Measurements from ENCODE around the gene PET100.
"Not testable (repeated sequence)": the region's sequence is repeated elsewhere in the genome, so short reads cannot be mapped to it uniquely, and the experiment has no call there.

PET100 gene

DNA sequence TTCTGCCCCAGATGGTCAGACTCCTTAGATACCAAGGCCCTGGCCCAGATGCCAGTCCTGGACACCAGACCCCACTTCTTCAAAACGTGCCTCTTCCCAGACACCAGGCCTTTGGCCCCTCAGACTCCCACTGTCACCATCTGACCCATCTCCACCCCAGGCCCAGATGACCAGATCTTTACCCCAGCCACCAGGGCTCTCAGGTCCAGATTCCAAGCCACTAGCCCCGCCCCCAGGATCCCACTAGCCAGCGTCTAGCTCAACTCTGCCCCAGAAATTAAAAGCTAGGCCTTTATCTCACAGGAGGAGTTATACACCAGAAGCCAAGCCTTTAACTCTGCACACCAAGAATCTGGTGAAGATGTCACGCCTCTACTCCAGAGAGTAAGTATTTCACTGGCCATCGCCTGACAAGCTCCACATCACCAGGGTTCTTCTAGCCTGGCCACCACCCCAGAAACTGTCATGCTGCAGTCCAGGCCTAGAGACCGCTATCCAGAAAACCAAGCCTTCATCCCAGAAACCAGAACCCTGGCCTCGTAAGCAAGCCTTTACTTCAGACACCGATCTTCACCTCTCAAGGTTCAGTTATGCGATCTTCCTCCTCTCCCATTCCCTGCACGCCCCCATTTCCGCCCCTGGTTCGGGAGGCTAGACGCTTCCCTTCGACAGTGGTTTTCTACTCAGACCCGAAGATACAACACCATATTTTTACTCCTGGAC is 843 bp upstream of the PET100 start:
- in situ Hi-C loops (cut with MboI; ENCODE audit: low pct_unique_long_range_greater_than_20kb, low sequenced_read_pairs) = no loop called here
- no peak for DNase-seq

DNA sequence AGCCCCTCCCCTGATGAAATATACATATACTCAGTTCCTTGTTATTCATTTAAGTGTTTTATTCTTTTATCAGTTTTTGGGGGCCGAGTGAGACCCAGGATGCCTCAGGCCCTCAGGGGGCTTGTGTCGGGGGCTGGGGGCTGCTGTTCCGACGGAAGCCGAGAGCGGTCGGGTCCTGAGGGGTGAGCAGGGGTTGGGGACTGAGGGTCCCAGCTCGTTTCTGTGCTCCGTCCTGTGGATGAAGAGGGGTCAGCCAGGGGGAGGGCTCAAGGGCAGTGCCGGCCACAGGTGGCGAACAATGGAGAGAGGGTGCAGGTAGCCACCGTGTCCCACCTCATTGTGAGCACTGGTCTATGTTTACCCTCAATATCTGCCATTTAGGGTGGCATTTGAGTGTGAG is 2.0 kb downstream of the PET100 start:
- no peak for DNase-seq

DNA sequence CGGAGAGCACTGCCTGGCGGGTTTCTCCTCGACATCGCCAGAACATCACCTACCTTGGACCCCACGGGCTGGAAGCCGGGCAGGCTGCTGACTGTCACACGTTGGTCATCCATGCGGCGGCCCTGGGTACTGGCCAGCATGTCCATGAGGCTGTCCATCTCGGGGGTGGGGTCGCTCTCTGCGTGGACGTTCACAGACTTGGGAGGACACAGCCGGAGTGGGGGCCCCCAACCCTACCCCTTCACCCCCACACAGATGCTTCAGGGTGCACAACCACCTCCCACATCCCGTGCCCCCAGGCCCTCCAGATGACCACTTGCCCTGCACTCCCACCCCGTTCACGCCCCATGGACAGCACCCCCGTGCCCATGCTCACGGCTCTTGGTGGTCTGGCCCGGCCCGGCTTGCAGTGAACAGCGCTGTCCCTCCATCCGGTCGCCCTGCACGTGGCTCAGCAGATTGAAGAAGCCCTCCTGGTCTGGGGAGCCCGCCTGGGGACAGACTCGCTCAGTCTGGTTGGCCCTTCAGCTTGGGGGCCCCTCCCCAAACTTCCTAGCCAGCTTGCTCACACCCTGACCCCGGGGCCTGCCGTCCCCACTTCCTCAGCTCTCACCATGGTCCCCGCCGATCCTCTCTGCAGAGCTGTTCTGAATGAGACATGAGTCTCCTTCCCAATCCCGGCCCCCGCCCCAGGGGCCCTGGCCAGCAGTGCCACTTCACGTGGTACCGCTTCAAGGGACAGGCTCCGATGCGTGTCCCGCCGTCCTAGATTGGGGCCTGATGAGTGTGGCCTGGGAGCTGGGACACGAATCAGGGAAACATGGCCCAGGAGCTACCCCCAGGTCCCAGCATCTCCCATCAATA is 3.0 kb downstream of the PET100 start:
- in situ Hi-C loops (cut with MboI; ENCODE audit: low pct_unique_long_range_greater_than_20kb, low sequenced_read_pairs) = no loop called here
- DNase-seq = no peak

More for the DNA sequence above, 2.0 kb downstream of the PET100 start:
- in situ Hi-C loops (cut with MboI; ENCODE audit: low pct_unique_long_range_greater_than_20kb, low sequenced_read_pairs) = no loop called here

DNA sequence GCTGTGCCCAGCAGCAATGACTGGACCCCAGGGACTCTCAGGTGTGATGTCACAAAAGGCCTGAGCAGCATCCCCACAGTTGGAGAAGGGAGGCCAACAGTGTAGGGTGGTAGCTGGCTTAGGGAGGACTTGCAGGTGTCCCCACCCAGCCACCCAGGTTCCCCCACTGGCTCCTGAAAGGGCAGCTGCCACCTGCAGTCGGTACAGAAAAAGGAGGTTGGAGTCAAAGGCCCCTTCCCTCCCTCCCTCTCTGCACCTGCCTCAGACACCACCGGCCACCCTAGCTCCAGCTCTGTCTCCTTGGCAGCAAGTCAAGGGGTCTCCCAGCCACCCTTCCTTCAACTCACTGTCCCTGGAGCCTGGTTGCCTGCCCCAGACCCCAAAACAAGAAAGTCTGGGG is 4.1 kb downstream of the PET100 start, which contains the start of gene PCP2:
TSS of gene PCP2 (minus strand) at position 22 of the 400 bp plus-strand sequence. CDS start 262 bp downstream, outside the sequence.
- in situ Hi-C loops (cut with MboI; ENCODE audit: low pct_unique_long_range_greater_than_20kb, low sequenced_read_pairs) = no loop called here
- DNase-seq = no peak

DNA sequence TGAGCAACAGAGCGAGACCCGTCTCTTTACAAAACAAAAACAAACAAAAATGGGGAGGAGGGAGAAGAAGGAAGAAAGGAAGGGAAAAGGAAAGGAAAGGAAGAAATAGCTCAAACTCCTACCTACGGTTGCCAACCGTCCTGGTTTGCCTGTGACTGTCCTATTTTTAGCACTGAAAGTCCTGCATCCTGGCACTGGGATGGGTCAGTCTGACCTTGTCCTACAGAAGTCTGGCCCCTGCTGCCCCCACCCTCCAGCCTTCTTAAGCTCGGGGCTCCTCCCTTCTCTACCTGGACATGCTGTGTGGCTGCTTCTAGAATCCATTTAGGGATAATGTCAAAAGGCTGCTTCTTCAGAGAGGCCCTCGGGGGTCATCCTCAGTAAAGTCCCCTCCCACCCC is 6.1 kb downstream of the PET100 start:
- in situ Hi-C loops (cut with MboI; ENCODE audit: low pct_unique_long_range_greater_than_20kb, low sequenced_read_pairs) = no loop called here
- DNase-seq = no peak

DNA sequence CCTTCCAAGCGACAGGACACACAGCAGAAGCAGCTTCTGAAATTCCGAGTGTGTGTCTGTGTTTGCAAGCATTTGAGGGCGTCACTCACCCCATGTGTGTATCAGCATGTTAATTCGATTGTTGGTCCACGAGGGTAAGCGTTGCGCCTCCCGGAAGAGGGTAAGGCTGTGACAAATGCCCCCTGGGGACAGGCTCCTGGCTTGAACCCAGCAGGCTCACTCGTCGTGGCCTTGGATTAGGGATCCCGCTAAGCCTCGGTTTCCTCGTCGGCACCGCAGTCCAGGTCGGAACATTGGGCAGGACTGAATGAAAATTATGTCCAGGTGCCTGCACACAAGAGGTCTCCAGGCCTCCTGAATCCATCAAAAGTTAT is 6.7 kb downstream of the PET100 start:
- DNase-seq = no peak
- in situ Hi-C loops (cut with MboI; ENCODE audit: low pct_unique_long_range_greater_than_20kb, low sequenced_read_pairs) = no loop called here

DNA sequence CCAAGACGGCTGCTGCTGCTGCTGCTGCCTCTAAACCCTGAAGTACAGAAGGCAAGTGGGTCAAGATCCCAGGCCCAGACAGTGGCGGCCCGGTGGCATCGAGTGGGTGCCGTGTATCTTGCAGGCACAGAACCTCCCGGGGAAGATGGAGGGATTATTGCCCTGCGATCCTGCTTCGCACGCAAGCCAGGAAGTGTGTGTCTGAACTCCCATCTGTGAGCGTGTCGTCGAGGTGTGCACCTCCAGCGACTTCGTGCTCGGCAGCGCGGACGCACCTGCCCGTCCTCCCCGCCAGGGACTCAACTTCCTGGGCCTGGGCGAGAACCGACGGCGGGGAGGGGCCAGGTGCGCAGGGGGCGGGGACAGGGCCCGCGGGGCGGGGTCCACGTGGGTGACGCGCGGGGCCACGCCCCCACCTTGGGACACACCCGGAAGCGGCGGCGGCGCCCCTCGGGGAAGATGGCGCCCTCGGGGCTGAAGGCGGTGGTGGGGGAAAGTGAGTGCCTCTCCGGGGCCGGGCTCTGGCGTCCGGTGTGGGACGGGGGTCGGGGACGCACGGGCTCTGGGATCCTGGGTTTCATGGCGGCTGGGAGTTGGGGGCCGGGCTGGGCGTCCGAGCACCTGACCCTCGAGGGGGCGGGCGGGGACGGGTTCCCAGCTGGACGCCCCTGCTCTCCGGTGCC is 7.2 kb downstream of the PET100 start, which contains the start of gene STXBP2:
TSS of gene STXBP2 (plus strand) at position 420 of the 683 bp plus-strand sequence. CDS start at position 460, 40 bp downstream.
- in situ Hi-C loops (cut with MboI; ENCODE audit: low pct_unique_long_range_greater_than_20kb, low sequenced_read_pairs) = no loop called here
- no peak for DNase-seq

DNA sequence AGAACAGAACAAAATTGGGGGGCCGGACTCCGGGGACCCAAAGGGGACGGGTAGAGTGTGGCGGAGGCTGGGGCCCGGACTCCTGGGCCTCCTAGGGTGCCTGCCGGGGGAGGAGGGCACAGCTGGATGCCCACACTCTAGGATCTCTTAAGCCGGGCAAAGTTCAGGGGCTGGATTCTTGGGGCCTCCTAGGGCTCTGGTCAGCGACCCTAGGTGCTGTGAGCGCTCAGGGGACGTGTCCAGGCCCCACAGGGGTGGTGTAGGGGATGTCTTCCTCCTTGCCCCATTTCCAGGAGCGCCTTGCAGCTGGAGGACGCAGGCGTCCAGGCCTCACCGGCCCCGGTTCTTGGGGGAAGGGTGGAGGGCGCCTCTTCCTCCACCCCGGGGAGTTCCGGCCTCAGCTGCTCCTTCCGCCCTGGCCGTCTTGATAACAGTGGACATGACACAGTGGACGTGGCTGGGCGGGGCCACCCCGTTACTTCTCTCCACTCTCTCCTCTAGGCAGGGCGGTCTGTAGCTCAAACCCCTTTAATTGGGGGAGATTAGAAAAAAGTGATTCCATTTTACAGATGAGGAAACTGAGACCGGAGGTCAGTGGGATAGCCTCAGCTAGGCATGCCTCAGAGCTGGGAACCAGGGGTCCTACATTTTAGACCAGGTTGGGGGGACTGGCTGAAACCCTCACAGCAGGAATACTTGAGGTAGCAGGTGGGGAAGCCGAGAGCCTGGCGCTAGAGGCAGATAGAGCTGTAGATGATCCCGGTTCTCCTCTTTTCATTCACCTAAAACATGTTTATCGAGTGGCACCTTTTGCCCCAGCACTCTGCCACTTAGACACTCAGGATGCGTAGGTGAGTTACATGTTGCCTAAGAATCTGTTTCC is 8.0 kb downstream of the PET100 start:
- in situ Hi-C loops (cut with MboI; ENCODE audit: low pct_unique_long_range_greater_than_20kb, low sequenced_read_pairs) = no loop called here
- no peak for DNase-seq

DNA sequence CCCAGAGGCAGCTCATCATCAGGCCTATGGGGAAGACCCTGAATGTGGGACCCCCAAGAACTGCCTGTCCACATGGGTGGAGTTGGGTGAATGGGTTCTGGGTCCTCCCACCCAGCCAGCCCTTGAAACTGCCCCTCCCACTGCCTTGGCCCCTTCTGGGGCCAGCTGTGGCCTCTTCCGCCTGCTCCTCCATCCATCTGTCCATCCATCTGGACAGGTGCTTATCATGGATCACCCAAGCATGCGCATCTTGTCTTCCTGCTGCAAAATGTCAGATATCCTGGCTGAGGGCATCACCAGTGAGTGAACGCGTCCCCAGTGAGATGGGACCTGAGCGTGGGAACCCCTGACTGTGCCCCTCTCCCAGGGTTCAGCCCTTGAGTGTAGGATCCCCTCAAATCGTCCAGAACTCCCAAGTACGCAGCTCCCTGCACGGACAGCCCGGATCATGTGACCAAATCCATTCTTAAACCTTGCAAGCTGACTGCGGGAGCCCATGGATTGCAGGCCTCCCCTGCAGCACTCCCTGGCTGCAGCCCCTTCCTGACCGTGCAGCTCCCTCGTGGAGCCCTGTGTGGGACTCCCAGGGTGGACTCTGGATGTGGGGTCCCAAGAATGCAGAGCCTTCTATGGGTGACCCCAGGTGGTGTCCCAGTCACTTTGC is 9.3 kb downstream of the PET100 start:
- DNase-seq = no peak
- in situ Hi-C loops (cut with MboI; ENCODE audit: low pct_unique_long_range_greater_than_20kb, low sequenced_read_pairs) = no loop called here

DNA sequence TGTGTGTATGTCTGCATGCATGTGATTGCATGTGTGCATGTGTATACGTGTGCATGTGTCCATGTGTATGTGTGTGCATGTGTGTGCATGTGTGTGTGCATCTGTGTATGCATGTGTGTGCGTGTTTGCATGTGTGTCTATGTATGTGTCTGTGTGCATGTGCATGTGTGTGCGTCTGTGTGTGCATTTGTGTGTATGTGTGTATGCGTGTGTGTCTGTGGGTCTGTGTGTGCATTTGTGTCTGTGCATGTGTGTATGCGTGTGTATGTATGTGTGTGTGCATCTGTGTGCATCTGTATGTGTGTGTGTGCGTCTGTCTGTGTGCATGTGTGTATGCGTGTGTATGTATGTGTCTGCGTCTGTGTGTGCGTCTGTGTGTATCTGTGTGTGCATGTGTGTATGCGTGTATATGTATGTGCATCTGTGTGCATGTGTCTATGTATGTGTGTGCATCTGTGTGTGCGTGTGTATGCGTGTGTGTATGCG is 10.3 kb downstream of the PET100 start:
- DNase-seq = no peak
- in situ Hi-C loops (cut with MboI; ENCODE audit: low pct_unique_long_range_greater_than_20kb, low sequenced_read_pairs) = no loop called here

DNA sequence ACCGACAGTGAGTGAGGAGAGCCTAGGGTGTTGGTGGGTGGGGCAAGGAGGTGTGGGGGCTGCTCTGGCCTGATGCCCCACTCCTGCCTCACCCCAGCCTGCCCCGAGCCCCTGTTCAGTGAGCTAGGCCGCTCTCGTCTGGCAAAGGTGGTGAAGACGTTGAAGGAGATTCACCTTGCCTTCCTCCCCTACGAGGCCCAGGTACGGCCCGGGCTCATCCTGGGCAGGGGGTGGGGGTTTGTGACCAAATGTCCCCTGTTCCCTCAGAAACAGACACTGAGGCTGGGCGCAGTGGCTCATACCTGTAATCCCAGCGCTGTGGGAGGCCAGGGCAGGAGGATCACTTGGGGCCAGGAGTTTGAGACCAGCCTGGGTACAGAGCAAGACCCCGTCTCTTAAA is 11.2 kb downstream of the PET100 start:
- in situ Hi-C loops (cut with MboI; ENCODE audit: low pct_unique_long_range_greater_than_20kb, low sequenced_read_pairs) = no loop called here

DNA sequence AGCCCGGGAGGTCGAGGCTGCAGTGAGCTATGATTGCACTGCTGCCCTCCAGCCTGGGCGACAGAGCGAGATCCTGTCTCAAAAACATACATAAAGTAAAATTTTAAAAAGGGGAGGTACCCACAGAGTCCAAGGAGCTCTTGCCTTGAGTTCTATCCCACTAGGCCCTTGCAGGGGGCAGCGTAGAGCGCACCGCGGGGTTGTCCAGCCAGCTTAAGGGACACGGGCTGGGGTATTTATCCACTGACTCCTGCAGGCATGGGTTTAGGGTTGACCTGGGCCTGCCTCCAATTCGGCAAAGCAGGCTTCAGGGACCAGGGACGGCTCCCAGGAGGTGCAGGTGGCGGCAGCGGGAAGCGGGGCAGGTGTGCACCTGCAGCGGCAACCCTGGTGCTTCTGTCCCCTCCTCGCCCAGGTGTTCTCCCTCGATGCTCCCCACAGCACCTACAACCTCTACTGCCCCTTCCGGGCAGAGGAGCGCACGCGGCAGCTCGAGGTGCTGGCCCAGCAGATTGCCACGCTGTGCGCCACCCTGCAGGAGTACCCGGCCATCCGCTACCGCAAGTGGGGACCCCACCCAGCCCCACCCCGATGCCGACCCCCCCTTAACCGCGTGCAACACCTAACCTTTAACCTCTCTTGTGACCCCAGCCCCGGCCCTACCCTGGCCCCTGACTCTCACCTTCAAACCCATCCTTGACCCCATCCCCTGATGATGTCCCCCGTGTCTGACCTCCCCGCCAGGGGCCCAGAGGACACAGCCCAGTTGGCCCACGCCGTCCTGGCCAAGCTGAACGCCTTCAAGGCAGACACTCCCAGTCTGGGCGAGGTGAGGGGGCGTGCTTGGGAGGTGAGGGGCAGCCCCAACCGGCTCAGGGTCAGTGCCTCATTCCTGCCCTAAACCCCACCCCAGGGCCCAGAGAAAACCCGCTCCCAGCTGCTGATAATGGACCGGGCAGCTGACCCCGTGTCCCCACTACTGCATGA is 12.0 kb downstream of the PET100 start:
- in situ Hi-C loops (cut with MboI; ENCODE audit: low pct_unique_long_range_greater_than_20kb, low sequenced_read_pairs) = no loop called here
- no peak for DNase-seq

More for the DNA sequence above, 11.2 kb downstream of the PET100 start:
- no peak for DNase-seq

DNA sequence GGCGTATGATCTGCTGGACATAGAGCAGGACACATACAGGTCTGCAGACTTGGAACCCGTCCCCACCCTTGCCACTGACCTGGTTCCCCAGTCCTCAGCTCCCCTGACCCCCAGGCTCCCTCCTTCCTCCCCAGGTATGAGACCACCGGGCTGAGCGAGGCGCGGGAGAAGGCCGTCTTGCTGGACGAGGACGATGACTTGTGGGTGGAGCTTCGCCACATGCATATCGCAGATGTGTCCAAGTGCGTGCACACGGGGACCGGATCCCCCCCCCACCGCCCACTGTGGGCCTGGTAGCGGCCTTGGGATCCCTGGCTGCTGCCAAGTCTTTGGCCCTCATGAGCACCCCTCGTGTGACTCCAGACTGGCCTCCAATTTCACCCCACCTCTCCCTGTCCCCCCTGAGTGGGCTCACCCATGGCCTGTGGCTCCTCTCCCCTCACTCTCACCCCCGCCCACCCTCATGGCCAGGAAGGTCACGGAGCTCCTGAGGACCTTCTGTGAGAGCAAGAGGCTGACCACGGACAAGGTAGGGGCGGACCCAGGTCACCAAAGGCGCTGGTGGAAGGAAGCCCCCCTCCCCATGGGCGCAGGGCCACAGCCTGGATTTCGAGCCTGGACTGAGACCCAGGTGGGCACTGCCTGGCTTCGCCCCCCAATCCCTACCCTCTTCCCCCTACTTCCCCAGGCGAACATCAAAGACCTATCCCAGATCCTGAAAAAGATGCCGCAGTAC is 12.9 kb downstream of the PET100 start:
- DNase-seq = no peak
- in situ Hi-C loops (cut with MboI; ENCODE audit: low pct_unique_long_range_greater_than_20kb, low sequenced_read_pairs) = no loop called here

DNA sequence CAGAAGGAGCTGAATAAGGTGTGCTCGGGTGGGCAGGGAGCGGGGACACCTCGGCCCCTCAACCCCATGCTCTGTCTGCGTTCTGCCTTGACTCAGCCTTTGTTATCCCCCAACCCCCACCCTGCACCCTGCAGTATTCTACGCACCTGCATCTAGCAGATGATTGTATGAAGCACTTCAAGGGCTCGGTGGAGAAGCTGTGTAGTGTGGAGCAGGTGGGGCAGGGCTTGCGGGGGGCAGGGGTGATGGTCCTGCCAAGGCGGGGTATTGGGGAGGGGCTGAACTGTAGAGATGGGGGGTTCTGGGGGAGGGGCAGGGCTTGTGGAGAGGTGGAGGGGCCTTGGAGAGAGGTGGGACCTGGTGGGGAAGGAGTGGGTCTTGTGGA is 13.4 kb downstream of the PET100 start:
- no peak for DNase-seq
- in situ Hi-C loops (cut with MboI; ENCODE audit: low pct_unique_long_range_greater_than_20kb, low sequenced_read_pairs) = no loop called here

DNA sequence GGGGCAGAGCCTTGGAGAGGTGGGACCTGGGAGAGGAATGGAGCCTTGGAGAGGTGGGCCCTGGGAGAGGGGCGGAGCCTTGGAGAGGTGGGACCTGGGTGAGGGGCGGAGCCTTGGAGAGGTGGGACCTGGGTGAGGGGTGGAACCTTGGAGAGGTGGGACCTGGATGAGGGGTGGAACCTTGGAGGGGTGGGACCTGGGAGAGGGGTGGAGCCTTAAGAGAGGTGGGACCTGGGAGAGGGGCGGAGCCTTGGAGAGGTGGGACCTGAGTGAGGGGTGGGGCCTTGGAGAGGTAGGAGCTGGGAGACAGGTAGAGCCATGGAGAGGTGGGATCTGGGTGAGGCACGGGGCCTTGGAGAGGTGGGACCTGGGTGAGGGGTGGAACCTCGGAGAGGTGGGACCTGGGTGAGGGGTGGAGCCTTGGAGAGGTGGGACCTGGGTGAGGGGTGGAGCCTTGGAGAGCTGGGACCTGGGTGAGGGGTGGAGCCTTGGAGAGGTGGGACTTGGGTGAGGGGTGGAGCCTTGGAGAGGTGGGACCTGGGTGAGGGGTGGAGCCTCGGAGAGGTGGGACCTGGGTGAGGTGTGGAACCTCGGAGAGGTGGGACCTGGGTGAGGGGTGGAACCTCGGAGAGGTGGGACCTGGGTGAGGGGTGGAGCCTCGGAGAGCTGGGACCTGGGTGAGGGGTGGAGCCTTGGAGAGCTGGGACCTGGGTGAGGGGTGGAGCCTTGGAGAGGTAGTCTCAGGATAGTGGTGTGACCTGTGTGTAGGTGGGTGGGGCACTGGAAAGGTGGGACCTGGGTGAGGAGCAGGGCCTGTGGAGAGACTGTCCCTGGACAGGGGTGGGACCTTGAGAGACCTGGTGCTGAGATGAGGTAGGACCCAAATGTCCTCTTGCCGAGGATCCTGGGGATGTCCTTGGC is 14.3 kb downstream of the PET100 start:
- DNase-seq; in situ Hi-C loops (cut with MboI; ENCODE audit: low pct_unique_long_range_greater_than_20kb, low sequenced_read_pairs): not testable (repeated sequence)

DNA sequence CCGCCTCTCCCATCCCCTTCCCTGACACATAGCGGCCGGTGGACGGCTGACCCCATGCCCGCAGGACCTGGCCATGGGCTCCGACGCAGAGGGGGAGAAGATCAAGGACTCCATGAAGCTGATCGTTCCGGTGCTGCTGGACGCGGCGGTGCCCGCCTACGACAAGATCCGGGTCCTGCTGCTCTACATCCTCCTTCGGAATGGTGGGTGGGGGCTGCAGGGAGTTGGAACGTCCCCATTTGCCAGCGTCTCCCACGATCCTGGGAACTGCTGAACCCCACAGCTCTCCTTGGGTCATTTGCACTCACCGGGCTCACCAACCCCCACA is 14.9 kb downstream of the PET100 start:
- no peak for DNase-seq
- in situ Hi-C loops (cut with MboI; ENCODE audit: low pct_unique_long_range_greater_than_20kb, low sequenced_read_pairs) = no loop called here
